ENCODE results near the gene MRPL14.

DNA sequence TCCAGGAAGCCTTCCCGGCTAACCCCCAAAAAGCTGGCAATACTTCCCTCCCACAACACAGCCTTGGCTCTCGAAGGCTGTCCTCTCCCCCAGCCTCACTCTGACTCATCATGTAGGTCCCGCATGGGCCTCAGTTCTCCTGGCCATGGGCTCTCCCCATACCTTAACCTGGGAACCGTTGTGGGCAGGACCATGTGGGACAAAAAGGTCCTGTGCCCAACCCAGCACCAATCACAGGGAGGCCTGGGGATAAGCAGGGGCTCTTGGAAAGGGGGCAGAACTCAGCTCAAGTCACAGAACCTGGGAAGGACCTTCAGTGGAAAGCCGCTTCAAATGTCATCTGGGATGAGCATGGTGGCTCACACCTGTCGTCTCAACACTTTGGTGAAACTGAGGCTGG lies 45.5 kb downstream of the MRPL14 start:
- TF ChIP-seq, protein P1, sequence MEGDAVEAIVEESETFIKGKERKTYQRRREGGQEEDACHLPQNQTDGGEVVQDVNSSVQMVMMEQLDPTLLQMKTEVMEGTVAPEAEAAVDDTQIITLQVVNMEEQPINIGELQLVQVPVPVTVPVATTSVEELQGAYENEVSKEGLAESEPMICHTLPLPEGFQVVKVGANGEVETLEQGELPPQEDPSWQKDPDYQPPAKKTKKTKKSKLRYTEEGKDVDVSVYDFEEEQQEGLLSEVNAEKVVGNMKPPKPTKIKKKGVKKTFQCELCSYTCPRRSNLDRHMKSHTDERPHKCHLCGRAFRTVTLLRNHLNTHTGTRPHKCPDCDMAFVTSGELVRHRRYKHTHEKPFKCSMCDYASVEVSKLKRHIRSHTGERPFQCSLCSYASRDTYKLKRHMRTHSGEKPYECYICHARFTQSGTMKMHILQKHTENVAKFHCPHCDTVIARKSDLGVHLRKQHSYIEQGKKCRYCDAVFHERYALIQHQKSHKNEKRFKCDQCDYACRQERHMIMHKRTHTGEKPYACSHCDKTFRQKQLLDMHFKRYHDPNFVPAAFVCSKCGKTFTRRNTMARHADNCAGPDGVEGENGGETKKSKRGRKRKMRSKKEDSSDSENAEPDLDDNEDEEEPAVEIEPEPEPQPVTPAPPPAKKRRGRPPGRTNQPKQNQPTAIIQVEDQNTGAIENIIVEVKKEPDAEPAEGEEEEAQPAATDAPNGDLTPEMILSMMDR (IDR thresholded peaks at IDR 0.05; ENCODE audit: insufficient read depth, low read length): no peak
- TF ChIP-seq POLR2AphosphoS5 (IDR thresholded peaks at IDR 0.05; ENCODE audit: low read depth) (no peak), GABPA (IDR thresholded peaks at IDR 0.05; ENCODE audit: low read depth) (no peak)
- TF ChIP-seq, protein P2, sequence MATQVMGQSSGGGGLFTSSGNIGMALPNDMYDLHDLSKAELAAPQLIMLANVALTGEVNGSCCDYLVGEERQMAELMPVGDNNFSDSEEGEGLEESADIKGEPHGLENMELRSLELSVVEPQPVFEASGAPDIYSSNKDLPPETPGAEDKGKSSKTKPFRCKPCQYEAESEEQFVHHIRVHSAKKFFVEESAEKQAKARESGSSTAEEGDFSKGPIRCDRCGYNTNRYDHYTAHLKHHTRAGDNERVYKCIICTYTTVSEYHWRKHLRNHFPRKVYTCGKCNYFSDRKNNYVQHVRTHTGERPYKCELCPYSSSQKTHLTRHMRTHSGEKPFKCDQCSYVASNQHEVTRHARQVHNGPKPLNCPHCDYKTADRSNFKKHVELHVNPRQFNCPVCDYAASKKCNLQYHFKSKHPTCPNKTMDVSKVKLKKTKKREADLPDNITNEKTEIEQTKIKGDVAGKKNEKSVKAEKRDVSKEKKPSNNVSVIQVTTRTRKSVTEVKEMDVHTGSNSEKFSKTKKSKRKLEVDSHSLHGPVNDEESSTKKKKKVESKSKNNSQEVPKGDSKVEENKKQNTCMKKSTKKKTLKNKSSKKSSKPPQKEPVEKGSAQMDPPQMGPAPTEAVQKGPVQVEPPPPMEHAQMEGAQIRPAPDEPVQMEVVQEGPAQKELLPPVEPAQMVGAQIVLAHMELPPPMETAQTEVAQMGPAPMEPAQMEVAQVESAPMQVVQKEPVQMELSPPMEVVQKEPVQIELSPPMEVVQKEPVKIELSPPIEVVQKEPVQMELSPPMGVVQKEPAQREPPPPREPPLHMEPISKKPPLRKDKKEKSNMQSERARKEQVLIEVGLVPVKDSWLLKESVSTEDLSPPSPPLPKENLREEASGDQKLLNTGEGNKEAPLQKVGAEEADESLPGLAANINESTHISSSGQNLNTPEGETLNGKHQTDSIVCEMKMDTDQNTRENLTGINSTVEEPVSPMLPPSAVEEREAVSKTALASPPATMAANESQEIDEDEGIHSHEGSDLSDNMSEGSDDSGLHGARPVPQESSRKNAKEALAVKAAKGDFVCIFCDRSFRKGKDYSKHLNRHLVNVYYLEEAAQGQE (IDR thresholded peaks at IDR 0.05; ENCODE audit: insufficient replicate concordance, low read depth): no peak

All from HL-60 (cell line).